ENCODE measurements around the gene OR1F1.

GRCh38 chr16:3142770-3143169 is 45.2 kb upstream of the OR1F1 start:
- TF ChIP-seq POLR2AphosphoS5 (IDR thresholded peaks at IDR 0.05; ENCODE audit: insufficient read depth in 1 of 2, low read depth in 1 of 2) (no peak), CTCF (IDR thresholded peaks at IDR 0.05) (no peak)
